Measurements from ENCODE around the gene TRPV2.

DNA sequence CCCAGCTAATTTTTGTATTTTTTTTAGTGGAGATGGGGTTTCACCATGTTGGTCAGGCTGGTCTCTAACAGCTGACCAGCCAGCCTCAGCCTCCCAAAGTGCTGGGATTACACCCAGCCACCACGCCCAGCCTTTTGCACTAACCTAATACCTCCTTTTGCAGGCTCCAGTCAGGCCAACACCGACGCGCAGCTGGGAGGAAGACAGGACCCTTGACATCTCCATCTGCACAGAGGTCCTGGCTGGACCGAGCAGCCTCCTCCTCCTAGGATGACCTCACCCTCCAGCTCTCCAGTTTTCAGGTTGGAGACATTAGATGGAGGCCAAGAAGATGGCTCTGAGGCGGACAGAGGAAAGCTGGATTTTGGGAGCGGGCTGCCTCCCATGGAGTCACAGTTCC, 2.0 kb downstream of the TRPV2 start:
- TF ChIP-seq, protein P1, sequence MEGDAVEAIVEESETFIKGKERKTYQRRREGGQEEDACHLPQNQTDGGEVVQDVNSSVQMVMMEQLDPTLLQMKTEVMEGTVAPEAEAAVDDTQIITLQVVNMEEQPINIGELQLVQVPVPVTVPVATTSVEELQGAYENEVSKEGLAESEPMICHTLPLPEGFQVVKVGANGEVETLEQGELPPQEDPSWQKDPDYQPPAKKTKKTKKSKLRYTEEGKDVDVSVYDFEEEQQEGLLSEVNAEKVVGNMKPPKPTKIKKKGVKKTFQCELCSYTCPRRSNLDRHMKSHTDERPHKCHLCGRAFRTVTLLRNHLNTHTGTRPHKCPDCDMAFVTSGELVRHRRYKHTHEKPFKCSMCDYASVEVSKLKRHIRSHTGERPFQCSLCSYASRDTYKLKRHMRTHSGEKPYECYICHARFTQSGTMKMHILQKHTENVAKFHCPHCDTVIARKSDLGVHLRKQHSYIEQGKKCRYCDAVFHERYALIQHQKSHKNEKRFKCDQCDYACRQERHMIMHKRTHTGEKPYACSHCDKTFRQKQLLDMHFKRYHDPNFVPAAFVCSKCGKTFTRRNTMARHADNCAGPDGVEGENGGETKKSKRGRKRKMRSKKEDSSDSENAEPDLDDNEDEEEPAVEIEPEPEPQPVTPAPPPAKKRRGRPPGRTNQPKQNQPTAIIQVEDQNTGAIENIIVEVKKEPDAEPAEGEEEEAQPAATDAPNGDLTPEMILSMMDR (IDR thresholded peaks at IDR 0.05; ENCODE audit: low read depth, low read length) = no peak
- no peak for TF ChIP-seq POLR2A (IDR thresholded peaks at IDR 0.05; ENCODE audit: extremely low read depth, insufficient read length)
- TF ChIP-seq, protein P2, sequence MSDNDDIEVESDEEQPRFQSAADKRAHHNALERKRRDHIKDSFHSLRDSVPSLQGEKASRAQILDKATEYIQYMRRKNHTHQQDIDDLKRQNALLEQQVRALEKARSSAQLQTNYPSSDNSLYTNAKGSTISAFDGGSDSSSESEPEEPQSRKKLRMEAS (IDR thresholded peaks at IDR 0.05; ENCODE audit: low read depth, low read length) = no peak

Data from NB4 (cell line).